T-helper 17 cell (primary cell): Measurements from ENCODE around the gene ARFIP1. TPM values are rescaled to one million over a fixed set of nuclear protein-coding genes. Genes with fewer than 3 reads are reported as not detected.

Experiments
- ATAC-seq: fragments of 150-1000 bp; cut with Tn5 transposase; 2 replicates; pipeline ENCODE4 v1.10.0; 2021; ENCODE audit warnings: mild to moderate bottlenecking, moderate library complexity
- DNase-seq, 3 donors: peaks; one replicate each; pipeline versions ENCODE4 v3.0.0 to v3.0.0-alpha.2; 2020 to 2021
- H3K9me3 ChIP-seq: one replicate; pipeline ENCODE4 v1.7.0; 2013; ENCODE audit warnings: low read length, mild to moderate bottlenecking; ENCODE audit not compliant: control insufficient read depth, poor library complexity, severe bottlenecking
- H3K27ac Mint-ChIP-seq: one replicate; pipeline ENCODE4 v1.8.0; 2022; ENCODE audit warnings: mild to moderate bottlenecking, moderate library complexity, mixed read lengths
- H3K27me3 Mint-ChIP-seq: one replicate; pipeline ENCODE4 v1.8.0; 2022; ENCODE audit warnings: mixed read lengths
- H3K36me3 Mint-ChIP-seq: one replicate; pipeline ENCODE4 v1.8.0; 2022; ENCODE audit warnings: low read depth, mixed read lengths
- H3K4me1 Mint-ChIP-seq: one replicate; pipeline ENCODE4 v1.8.0; 2022; ENCODE audit warnings: mild to moderate bottlenecking, mixed read lengths
- H3K4me3 Mint-ChIP-seq: one replicate; pipeline ENCODE4 v1.8.0; 2022; ENCODE audit warnings: mild to moderate bottlenecking, moderate library complexity, mixed read lengths
- total RNA-seq, 4 donors: library from RNA in 2 of 4; stranded (reverse) in 2 of 4; gene quantifications; one replicate each; pipeline ENCODE4 v1.2.3 and lab custom pipeline; 2022 to 2026

ARFIP1 gene
- total RNA-seq, 2 donors from 2014 or later: 6.1 to 14.3 TPM

- no peak overlapping the region for H3K4me3 Mint-ChIP-seq
- no peak overlapping the region for H3K27ac Mint-ChIP-seq
- H3K9me3 ChIP-seq: no peaks in the 10 kb centered on the region
- H3K36me3 Mint-ChIP-seq: peaks cover 4% of the 10 kb centered on the region
- DNase-seq (no peak), ATAC-seq (no peak)
- H3K27me3 Mint-ChIP-seq: peaks cover 31% of the 10 kb centered on the region
- H3K4me1 Mint-ChIP-seq: no peaks in the 10 kb centered on the region
Measured at GRCh38 chr4:152928286-152928685, 148.5 kb downstream of the ARFIP1 start.

DNA sequence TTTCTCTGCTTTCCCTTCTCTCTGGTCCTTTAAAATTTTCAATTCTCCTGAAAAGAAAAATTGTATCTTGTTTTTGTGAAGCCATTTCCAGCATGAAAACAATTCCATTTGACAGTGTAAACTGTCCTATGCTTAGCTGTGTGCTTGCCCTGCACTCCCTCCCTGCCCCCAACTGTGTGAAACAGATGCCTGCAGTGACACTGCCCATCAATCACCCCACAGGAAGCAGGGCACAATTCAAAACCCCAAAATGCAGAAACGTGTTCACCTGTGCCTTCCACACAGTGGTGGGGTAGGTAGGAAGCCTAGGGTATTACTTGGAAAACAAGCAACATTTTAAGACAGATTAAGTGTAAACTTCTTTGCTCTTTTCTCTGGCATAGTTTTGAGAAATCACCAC is 150.1 kb downstream of the ARFIP1 start:
- ATAC-seq: no peak
- Mint-ChIP-seq H3K36me3 (peaks cover 8% of the 10 kb centered on the region), H3K27ac (no peak overlapping the region), H3K4me1 (no peaks in the 10 kb centered on the region), H3K4me3 (no peak overlapping the region), H3K27me3 (peaks cover 47% of the 10 kb centered on the region)
- no peak for DNase-seq
- no peaks in the 10 kb centered on the region for H3K9me3 ChIP-seq

- DNase-seq (no peak), ATAC-seq (no peak)
- no peak overlapping the region for H3K27ac Mint-ChIP-seq
- no peaks in the 10 kb centered on the region for H3K9me3 ChIP-seq
- H3K4me1 Mint-ChIP-seq: peaks cover 14% of the 10 kb centered on the region
- peak overlapping the region; percentile 87 for H3K4me3 Mint-ChIP-seq
- peaks cover 7% of the 10 kb centered on the region for H3K36me3 Mint-ChIP-seq
- H3K27me3 Mint-ChIP-seq: peaks cover 55% of the 10 kb centered on the region
Measured at GRCh38 chr4:152935143-152935542, 155.4 kb downstream of the ARFIP1 start.

DNA sequence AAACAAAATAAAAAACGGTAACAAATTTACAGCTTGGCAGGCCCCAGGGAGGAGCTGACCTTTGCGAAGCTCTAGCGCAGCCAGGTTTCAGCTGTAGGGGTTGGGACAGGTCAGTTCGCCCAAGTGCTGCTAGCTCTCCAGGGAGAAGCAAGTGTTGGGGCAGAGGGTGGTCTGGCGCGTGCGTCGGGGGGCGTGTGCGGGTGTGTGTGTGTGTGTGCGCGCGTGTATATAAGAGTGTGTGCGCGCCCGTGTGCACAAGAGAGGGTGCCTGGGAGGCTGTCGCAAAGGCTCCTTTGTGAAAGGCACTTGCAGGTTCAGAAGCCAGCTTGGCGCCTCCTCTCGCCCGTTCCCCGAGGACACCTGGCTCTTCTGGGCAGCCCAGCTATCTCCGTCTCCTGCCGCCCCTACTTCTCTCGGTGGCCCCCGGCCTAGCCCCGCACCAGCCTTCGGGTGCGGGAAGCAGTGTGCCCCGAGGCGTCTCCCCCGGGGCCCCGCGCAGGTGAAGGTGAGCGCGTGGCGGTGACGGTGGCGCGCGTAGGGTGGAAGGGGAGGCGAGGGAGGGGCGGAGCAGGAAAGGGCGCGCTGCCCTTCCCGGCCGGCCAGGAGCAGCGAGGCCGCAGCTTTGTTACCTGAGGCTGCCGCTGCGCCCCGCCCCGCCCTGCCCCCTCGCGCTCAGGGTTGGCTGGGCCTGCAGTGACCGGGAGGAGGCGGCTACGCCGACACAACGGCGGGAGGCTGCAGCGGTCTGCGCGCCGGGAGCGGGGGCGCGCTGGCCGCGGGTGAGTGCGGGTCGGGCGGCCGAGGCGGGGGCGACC is 156.1 kb downstream of the ARFIP1 start, which contains the start of gene FHDC1:
TSS of gene FHDC1 (plus strand) at position 693 of the 815 bp plus-strand sequence. CDS start 6,735 bp downstream, outside the sequence.
- Mint-ChIP-seq H3K27ac (no peak within 1 kb of the TSS), H3K27me3 (peaks cover 60% of the 10 kb centered on the region), H3K4me1 (peaks cover 14% of the 10 kb centered on the region), H3K4me3 (peak within 1 kb of the TSS; percentile 87), H3K36me3 (peaks cover 7% of the 10 kb centered on the region)
- DNase-seq (no peak), ATAC-seq (peak; percentile 16)
- H3K9me3 ChIP-seq: no peaks in the 10 kb centered on the region

GRCh38 chr4:152936446-152937335 is 156.9 kb downstream of the ARFIP1 start:
- H3K36me3 Mint-ChIP-seq: peaks cover 7% of the 10 kb centered on the region
- H3K9me3 ChIP-seq: no peaks in the 10 kb centered on the region
- H3K27me3 Mint-ChIP-seq: peaks cover 60% of the 10 kb centered on the region
- DNase-seq (no peak), ATAC-seq (peak; percentile 35)
- H3K4me3 Mint-ChIP-seq: peak overlapping the region; percentile 75
- H3K27ac Mint-ChIP-seq: no peak overlapping the region
- H3K4me1 Mint-ChIP-seq: peaks cover 14% of the 10 kb centered on the region

GRCh38 chr4:152937336-152938236 is 157.8 kb downstream of the ARFIP1 start:
- Mint-ChIP-seq H3K4me3 (peak overlapping the region; percentile 89), H3K36me3 (peaks cover 7% of the 10 kb centered on the region), H3K27ac (no peak overlapping the region), H3K4me1 (peaks cover 14% of the 10 kb centered on the region), H3K27me3 (peaks cover 60% of the 10 kb centered on the region)
- DNase-seq: no peak
- peak; percentile 62 for ATAC-seq
- no peaks in the 10 kb centered on the region for H3K9me3 ChIP-seq

DNA sequence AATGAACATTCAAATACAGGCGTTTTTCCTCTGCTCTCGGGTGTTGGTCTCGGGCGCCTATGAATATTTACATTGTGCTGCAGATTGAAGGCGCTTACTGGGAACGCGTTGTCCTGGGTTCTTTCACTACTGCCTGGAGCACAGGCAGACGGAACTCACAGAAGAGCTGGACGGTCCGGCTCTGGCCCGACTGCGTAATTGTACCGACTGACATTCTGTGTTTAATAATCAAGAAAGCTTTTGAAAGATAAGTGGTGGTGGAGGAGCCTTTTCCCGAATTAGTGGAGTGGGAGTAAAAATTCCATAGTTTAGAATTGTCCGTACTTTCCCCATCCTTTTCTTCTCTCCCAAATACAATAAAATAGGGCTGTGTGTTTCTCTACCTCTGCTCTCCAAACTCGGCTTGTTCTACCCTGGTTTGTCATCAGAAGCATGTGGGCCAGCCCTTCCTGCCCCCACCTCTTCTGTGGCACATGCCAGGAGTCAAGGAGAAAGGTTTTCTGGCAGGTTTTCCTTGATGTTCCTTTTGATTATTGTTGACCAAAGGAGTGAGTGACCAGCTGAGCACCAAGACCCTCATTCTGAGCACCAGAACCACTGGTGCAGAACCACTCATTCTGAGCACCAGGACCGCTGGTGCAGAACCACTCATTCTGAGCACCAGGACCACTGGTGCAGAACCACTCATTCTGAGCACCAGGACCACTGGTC is 158.6 kb downstream of the ARFIP1 start:
- peaks cover 7% of the 10 kb centered on the region for H3K36me3 Mint-ChIP-seq
- H3K4me1 Mint-ChIP-seq: peaks cover 14% of the 10 kb centered on the region
- peak overlapping the region; percentile 14 for H3K27ac Mint-ChIP-seq
- H3K4me3 Mint-ChIP-seq: peak overlapping the region; percentile 89
- H3K27me3 Mint-ChIP-seq: peaks cover 52% of the 10 kb centered on the region
- no peak for ATAC-seq
- no peak for DNase-seq
- no peaks in the 10 kb centered on the region for H3K9me3 ChIP-seq

DNA sequence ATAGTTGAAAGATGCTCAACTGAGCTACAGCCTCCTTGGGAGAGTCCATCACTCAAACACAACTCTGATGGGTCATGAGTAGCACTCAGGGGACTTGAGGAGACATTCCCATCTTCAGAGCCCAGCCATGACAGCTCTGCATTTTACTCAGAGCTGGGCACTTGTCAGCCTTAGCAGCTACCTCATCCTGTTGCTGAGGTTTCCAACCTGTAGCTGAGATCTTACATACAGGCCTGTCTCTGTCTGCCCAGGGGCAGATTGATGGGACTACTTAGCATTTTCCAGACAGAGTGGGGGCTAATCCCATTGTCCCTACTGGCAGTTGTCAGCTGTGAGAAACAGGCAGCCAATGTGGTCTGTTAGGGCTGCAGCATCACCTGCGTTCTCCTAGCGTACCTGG is 159.9 kb downstream of the ARFIP1 start:
- ATAC-seq (no peak), DNase-seq (no peak)
- peaks cover 41% of the 10 kb centered on the region for H3K27me3 Mint-ChIP-seq
- H3K36me3 Mint-ChIP-seq: peaks cover 4% of the 10 kb centered on the region
- H3K4me3 Mint-ChIP-seq: no peak overlapping the region
- peaks cover 14% of the 10 kb centered on the region for H3K4me1 Mint-ChIP-seq
- no peak overlapping the region for H3K27ac Mint-ChIP-seq
- H3K9me3 ChIP-seq: no peaks in the 10 kb centered on the region

DNA sequence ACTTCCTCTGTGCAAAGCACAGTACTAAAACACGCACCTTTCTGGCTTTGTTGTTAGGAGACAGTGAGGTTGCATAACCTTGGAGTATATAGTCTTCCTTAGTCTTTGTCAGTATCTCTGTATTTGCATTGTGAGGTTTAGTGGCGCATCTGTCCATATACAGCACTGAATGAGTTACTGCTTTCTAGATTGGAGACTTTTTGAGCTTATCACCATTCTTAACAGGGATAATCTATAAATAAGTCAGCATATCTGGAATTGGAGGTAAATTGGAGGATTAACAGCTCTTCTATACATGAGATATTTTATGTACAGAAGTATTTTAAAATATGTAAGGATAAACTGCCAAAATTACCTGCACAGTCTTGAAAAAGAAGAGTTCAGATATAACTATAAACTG is 160.7 kb downstream of the ARFIP1 start:
- H3K27ac Mint-ChIP-seq: no peak overlapping the region
- H3K27me3 Mint-ChIP-seq: peaks cover 36% of the 10 kb centered on the region
- peaks cover 9% of the 10 kb centered on the region for H3K4me1 Mint-ChIP-seq
- no peak overlapping the region for H3K4me3 Mint-ChIP-seq
- DNase-seq: no peak
- peaks cover 4% of the 10 kb centered on the region for H3K36me3 Mint-ChIP-seq
- H3K9me3 ChIP-seq: no peaks in the 10 kb centered on the region
- no peak for ATAC-seq

GRCh38 chr4:152941411-152941810 is 161.7 kb downstream of the ARFIP1 start:
- H3K4me1 Mint-ChIP-seq: peaks cover 9% of the 10 kb centered on the region
- H3K9me3 ChIP-seq: no peaks in the 10 kb centered on the region
- H3K27ac Mint-ChIP-seq: no peak overlapping the region
- peaks cover 4% of the 10 kb centered on the region for H3K36me3 Mint-ChIP-seq
- DNase-seq: no peak
- H3K27me3 Mint-ChIP-seq: peaks cover 39% of the 10 kb centered on the region
- H3K4me3 Mint-ChIP-seq: no peak overlapping the region
- ATAC-seq: no peak

- no peak overlapping the region for H3K4me3 Mint-ChIP-seq
- H3K36me3 Mint-ChIP-seq: peaks cover 4% of the 10 kb centered on the region
- H3K4me1 Mint-ChIP-seq: peaks cover 9% of the 10 kb centered on the region
- peaks cover 46% of the 10 kb centered on the region for H3K27me3 Mint-ChIP-seq
- DNase-seq (no peak), ATAC-seq (no peak)
- H3K27ac Mint-ChIP-seq: no peak overlapping the region
- no peaks in the 10 kb centered on the region for H3K9me3 ChIP-seq
Measured at GRCh38 chr4:152942346-152942745, 162.6 kb downstream of the ARFIP1 start.

DNA sequence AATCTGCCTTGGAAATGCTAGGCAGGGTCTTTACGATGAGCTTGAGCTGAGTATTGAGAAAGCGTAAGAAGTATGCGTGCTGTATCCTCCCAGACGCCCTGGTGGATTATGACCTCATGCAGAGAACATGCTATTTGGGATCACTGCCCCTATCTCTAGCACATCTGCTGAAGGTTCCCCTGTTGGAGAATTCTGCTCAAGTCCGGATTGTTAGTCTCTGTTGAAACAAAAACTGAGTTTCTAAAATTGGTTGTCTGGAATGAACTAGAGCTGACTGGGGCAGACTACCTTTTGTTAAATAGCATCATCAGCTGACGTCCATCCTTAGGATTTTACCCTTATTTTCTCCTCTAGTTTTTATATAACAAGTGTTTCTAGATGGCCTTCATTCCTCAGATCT is 163.9 kb downstream of the ARFIP1 start:
- ATAC-seq (no peak), DNase-seq (no peak)
- Mint-ChIP-seq H3K27ac (no peak overlapping the region), H3K27me3 (peaks cover 49% of the 10 kb centered on the region), H3K4me1 (peaks cover 2% of the 10 kb centered on the region), H3K4me3 (no peak overlapping the region), H3K36me3 (peaks cover 4% of the 10 kb centered on the region)
- H3K9me3 ChIP-seq: no peaks in the 10 kb centered on the region
